NCI-H1105 (cell line): ENCODE results near the gene IL10.

ENCODE experiments used
- DNase-seq: peaks from one replicate; lab custom pipeline; 2025; lab: John Stamatoyannopoulos, UW

IL10 gene

GRCh38 chr1:206734499-206735142, 37.7 kb downstream of the IL10 start:
- peak; percentile 9 for DNase-seq

GRCh38 chr1:206732992-206733391, 39.3 kb downstream of the IL10 start:
- no peak for DNase-seq

DNA sequence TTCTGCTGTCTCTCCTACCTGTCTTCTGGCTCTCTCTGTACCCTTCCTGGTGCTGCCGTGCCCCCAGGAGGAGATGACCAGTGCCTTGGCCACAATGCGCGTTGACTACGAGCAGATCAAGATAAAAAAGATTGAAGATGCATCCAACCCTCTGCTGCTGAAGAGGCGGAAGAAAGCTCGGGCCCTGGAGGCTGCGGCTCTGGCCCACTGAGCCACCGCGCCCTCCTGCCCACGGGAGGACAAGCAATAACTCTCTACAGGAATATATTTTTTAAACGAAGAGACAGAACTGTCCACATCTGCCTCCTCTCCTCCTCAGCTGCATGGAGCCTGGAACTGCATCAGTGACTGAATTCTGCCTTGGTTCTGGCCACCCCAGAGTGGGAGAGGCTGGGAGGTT, 39.8 kb downstream of the IL10 start:
- no peak for DNase-seq

- DNase-seq = no peak
Observed at GRCh38 chr1:206729507-206729906, 42.8 kb downstream of the IL10 start.

GRCh38 chr1:206729050-206729449, 43.2 kb downstream of the IL10 start:
- DNase-seq = no peak

DNA sequence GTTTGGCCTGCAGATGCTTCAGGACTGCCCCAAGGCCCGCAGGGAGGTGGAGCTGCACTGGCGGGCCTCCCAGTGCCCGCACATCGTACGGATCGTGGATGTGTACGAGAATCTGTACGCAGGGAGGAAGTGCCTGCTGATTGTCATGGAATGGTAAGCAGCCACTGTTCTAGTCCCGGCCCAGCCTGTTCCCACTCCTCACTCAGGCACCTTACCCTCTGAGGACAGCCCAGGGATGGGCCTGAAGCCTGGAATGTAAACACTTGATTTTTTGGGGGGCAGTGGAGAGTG, 43.7 kb downstream of the IL10 start:
- no peak for DNase-seq

DNA sequence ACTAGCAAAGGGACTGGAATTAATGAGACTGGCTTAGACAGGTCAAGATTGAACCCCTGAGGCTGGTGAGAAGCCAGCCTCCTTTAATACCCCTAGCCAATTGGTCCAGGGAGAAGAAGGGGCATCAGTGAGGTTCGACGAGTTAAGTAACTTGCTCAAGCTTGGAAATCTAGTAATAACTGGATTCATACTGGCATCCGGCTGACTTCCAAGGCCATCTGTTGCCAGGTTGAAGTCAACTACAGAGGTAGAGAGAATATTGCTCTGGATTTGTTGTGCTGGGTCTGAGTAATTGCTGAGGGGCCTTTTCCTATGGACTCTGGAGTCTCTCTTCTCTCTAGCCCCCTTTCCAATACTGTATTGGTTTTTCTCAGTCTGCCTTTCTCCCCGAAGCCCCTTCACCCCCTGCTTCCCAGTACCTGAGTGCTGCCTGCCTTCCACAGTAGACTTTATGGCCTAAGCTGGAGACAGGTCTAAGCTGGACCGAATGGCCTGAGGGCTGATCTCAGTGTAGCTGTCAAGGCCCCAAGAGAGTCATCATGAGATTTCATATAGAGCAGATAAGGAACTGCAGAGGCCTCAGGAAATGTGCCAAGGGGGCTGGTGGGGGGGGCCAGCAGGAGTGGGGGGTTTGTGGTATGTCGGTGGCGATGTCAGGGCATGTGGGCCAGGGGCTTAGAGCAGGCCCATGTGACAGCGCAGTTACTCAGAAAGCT, 44.2 kb downstream of the IL10 start:
- DNase-seq = no peak

GRCh38 chr1:206725109-206725963, 47.0 kb downstream of the IL10 start:
- no peak for DNase-seq

DNA sequence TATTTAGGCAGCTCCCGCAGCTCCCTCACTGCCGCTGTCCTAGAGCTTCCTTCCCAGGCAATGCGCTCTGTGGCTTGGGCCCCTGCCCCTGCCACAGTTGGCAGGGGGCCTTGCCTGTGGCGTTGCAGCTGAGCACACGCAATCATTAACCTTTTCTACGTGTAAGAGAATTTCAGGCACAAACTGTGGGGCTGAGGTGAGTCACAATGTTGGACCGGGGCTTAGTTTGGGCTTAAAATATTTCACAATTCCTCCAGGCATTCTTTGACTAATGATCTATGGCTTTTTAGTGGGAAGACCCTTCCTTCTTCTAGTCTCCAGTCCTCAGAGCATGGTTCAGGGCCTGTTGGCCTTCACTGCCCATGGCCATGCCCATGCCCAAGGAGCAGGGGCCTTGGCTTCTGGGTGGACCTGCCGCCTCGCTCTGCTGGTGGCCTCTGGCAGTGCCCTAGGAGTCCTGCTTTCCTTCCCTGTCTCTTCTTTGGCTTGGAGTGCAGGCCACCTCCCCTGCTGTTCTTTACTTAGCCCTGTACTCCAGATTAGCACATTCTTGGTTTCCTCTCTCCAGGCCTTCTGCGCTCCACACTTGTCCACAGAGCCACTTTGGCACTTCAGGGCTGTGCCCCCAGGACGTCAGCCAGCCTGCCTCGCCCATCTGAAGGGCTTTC, 48.4 kb downstream of the IL10 start:
- no peak for DNase-seq

GRCh38 chr1:206723462-206723804, 48.9 kb downstream of the IL10 start:
- no peak for DNase-seq

DNA sequence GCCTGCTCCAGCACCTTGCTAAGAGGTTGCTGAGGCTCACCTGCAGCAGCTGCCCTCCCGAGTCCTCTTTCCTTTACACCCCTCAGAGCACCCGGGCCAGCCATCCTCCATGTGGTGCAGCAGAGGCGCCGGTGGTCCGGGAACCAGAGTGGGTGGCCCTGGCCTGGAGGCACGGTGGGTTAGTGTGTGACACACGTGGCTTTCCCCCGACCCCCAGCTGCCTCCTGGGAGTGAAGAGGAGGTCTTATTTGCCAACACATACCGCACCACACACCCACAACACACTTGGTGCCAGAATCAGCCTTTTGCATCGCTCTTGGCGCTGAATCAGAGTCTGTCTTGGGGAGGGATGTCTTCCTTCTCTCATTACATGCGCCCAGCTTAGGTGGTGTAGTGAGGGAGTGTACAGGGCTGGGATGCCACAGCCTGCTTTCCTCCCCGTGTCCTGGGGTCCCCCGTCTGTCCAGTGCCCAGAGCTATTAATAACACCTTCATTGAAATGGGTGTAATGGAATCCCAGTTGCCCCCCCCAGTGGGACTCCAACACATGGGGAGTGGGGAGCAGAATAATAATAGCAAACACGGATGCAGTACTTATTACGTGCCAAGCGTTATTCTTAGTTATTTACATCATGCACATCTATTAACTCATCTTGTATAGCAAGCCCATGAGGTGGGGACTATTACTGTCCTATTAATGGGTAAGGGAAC, 49.4 kb downstream of the IL10 start:
- no peak for DNase-seq

GRCh38 chr1:206721454-206721853, 50.8 kb downstream of the IL10 start:
- no peak for DNase-seq

GRCh38 chr1:206719169-206719839, 53.0 kb downstream of the IL10 start:
- no peak for DNase-seq

DNA sequence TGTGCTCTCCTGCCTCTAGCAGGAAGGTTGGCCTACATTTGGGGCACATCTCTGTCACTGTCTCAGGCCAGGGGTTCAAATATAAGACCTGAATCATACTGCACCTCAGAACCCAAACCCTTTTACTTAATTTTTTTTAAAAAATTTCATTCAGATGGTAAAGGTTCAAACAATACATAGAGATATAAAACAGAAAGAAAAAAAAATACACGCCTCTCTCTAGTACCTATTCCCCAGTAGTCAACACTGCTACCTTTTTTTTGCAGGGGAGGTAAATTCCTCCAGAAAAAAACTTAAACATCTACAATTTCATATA, 54.7 kb downstream of the IL10 start:
- no peak for DNase-seq
